ENCODE results near the gene MCM5.

The MCM5 gene

DNA sequence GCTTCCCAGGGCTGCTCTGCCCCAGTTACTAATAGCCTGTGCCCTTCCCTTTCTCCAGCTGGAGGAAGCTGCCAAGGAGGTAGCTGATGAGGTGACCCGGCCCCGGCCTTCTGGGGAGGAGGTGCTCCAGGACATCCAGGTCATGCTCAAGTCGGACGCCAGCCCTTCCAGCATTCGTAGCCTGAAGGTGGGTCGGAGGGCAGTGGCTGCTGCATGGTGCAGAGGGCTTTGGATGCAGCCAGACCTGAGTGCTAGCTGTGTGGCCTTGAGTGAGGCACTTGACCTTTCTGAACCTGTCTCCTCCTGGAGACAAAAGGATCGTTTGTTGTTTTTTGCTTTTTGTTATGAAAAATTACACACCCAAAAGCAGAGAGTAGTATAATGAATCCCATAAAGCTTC is 3.4 kb downstream of the MCM5 start:
- no peak for DNase-seq

DNA sequence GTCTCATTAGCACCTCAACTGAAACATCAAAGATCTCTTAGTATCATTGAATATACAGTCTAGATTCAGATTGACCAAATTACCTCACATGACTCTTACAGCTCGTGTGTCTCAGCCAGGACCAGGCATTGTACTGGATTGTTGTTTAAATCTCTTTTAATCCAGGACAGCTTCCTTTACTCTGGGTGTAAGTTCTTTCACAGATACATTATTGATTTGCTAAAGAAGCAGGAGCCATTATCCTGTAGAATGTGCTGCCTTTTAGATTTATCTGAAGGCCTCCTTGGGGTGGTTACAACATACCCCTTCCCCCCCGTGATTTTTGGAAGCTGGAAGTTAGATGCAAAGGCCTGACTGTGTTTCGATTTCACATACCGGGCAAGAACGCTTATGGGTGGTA is 4.2 kb downstream of the MCM5 start:
- DNase-seq: no peak

DNA sequence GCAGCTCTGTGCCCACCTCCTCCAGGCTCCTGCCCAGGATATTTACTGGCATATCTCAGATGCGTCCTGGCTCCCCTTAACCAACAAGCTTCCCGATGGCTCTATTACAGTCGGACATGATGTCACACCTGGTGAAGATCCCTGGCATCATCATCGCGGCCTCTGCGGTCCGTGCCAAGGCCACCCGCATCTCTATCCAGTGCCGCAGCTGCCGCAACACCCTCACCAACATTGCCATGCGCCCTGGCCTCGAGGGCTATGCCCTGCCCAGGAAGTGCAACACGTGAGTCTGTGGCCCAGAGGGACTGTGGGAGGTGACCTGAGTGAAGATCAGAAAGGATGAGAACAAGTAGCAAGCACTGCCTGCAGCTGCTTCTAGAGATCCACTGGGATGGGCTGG is 6.5 kb downstream of the MCM5 start:
- no peak for DNase-seq

DNA sequence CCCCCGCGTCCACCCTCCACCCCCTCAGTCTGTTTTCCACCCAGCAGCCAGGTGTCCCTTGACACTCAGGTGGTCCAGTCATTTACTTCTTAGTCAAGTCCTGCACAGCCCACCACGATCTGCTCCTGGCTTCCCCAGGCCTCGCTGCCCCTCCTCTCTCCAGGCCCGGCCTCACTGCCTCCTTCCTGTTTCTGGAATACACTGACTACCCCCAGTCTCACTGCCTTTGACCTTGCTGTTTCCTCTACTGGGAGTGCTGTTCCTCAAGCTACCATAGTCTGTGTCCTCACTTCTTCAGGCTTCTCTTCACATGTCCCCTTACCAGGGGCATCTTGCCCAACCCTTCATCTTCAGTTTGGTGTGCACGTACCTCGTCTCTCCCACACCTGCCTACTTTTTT is 7.4 kb downstream of the MCM5 start:
- no peak for DNase-seq

DNA sequence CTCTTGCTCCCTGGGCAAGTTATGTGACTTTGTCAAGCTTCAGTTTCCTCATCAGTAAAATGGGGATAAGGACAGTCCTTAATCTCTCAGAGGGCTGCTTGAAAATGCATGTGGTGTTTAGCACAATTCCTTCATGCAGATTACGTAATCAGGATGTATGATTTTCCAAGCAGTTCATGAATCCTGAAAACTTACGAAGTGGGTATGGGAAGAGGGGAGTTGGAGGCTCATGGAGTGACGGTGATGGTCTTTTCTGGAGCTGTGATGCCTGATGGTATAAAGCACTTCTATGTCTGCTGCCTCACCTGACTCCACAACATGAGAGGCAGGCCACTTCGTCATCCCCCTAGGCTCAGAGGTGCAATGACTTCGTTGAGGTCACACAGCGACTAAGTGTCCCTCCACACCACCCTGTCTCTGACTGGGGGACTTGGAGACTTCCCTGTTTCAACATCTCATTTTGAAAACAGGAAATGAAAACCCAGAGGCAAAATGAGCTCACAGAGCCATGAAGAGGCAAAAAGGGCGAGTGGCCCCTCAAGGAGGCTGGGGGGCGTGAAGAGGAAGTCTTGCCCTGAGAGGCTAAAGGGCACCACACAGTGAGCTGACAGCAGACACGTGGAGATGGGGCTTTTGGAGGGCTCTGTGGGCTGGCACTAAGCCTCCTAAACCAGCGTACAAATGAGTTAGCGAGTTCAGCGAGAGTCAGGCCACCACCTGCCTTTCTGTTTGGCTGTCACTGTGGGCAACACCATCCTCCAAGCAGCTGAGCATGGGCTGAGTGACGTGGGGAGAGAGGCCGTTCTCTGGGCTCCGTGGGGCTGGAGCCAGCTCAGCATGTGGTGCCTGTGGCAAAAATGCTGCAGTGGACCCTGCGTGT is 10.1 kb downstream of the MCM5 start:
- DNase-seq: peak in 10 of 14 donors; percentile 7 to 58 (median 45)

DNA sequence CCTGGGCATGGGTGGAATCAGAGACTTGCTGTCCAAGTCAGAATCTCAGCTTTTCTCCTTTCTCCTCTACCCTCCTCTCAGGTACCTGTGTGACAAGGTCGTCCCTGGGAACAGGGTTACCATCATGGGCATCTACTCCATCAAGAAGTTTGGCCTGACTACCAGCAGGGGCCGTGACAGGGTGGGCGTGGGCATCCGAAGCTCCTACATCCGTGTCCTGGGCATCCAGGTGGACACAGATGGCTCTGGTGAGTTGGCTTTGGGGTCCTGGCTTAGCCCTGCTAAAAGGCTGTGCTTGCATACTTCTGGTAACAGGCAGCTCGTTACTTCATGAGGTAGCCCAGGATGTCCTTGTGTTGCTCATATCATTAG is 10.7 kb downstream of the MCM5 start:
- DNase-seq: no peak

DNA sequence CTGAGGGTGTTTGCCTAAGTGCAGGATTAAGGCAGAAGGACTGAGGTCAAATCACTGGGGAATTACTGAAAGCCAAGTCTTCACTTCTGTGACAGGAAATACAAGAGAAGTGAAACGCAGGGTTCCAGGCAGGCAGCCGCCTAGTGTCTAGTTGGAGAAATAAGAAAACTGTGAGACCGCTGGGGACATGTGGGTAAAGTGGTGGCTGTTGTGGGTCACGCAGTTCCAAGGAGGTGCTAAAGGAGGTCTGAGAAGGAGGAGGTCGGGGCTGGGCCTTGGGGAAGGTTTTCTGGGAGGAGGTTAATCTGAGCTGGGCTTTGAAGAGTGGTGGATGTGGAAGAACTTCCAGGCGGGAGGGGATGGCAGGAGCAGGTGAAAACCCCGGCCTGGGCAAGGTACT is 11.2 kb downstream of the MCM5 start:
- DNase-seq: no peak

DNA sequence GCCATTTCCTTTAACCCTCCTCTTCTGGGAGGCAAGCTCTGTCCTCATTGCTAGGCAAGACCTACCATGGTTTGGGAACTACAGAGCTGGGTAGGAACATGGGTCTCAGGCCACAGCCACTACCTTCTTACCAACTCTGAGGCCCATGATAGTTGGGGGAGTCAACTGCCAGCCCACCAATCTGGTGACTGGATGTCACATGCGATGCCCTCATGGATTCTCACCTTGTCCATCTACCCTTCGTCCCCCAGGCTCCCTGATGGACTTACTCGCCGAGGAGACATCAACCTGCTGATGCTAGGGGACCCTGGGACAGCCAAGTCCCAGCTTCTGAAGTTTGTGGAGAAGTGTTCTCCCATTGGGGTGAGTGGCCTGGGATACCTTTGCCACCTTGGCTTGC is 13.7 kb downstream of the MCM5 start:
- no peak for DNase-seq

DNA sequence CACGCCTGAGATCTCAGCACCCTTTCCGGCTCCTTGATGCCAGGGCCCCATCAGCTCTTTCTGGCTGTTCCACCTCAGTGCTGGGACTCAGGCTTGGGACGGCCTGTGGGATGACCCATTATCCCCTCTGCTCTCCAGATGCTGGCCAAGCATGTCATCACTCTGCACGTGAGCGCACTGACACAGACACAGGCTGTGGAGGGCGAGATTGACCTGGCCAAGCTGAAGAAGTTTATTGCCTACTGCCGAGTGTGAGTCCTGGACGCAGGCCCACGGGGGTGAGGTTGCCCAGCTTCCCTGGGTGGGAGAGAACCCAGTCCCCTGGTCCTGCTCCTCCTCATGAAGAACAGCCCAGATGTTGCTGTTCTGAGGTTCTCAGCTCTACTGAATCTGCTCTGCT is 17.7 kb downstream of the MCM5 start:
- no peak for DNase-seq

DNA sequence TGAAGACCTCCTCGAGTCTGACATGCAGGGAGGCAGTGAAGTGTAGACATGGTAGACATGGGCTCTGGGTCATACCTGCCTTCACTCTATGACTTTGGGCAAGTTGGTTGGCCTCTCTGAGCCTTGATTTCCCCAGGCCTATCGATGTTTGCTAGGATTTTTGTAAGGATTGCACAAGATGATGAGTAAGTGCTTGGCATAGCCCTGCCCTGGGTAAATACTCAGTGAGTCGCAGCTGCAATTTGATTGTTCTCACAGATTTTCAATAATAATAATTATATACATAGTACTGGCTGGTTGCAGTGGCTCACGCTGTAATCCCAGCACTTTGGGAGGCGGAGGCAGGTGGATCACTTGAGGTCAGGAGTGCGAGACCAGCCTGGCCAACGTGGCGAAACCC is 18.1 kb downstream of the MCM5 start:
- DNase-seq: no peak

DNA sequence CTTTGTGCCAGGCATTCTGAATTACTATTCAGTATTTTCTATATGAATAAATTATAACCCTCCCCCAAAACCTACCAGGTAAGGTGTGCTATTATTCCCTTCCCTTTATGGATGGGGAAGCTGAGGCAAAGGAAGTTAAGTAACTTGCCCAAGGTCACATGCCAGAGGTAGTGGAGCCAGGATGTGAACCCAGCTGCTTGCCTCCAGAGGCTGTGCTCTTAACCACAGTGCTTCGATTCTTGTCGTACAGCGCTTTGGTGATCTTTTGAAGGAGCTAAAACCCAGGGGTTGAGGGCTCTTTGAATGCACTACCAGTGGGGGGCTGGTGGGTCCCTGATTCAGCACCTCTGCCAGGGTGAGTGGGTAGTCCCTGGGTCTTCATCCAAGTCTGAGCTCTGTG is 18.8 kb downstream of the MCM5 start:
- no peak for DNase-seq

DNA sequence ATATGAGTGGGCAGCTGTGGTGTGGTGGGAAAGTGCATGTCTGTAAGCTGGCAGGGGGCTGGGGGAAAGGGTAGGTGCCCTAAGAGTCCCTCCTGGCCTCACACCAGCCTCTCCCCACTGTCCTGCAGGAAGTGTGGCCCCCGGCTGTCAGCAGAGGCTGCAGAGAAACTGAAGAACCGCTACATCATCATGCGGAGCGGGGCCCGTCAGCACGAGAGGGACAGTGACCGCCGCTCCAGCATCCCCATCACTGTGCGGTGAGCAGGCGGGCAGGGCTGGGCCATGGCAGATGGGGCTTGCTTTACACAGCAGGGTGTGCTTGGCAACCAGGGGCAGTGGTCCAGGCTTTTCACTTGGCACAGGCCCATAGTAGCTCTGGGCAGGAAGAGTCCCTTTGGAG is 19.8 kb downstream of the MCM5 start:
- DNase-seq: no peak

DNA sequence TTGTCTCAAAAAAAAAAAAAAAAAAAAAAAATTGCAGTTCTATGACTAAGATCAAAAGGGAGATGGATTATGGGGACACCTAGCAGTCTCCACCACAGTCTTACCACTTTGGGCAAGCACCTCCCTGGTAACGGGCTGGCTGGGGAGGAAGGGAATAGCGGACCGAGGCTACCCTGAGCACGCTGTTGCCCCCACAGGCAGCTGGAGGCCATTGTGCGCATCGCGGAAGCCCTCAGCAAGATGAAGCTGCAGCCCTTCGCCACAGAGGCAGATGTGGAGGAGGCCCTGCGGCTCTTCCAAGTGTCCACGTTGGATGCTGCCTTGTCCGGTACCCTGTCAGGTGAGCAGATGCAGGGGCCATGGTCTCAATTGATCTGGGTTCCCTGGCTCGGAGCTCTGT is 21.2 kb downstream of the MCM5 start:
- DNase-seq: no peak

DNA sequence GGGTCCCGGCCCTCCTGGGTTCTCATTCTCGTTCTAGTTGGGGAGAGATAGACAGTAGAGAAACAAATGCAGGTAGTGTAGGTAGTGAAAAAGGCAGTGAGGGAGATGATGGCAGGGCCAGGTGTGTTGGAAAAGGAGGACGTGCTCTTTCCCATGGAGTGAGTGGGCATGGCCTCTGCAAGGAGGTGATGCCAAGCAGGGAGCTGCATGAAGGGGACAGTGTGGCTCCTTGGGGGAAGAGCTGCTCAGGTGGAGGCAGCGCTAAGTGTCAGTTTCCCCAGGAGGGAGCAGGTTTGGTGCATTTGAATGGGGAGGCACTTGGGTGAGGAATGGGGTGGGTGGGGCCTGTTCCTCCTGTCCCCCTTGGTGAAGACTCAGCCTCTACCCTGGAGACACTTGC is 22.2 kb downstream of the MCM5 start:
- DNase-seq: no peak

DNA sequence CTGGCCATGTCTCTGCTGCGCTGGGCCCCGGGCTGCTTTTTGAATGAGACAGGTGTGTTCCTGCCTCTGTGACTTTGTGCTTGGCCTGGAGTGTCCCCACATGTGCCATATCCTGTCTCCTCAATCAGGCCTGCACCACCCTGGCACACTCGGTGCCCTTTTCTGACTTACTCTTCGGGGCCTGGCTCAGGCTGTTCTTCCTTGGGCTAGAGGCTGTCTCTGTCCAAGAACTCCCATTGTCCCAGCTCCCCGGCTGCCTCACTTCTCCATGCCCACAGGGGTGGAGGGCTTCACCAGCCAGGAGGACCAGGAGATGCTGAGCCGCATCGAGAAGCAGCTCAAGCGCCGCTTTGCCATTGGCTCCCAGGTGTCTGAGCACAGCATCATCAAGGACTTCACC is 23.0 kb downstream of the MCM5 start:
- DNase-seq: no peak

DNA sequence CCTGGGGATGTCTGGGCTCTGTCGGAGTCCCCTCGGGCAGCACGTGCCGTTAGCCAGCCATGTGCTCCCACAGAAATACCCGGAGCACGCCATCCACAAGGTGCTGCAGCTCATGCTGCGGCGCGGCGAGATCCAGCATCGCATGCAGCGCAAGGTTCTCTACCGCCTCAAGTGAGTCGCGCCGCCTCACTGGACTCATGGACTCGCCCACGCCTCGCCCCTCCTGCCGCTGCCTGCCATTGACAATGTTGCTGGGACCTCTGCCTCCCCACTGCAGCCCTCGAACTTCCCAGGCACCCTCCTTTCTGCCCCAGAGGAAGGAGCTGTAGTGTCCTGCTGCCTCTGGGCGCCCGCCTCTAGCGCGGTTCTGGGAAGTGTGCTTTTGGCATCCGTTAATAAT is 24.1 kb downstream of the MCM5 start:
- DNase-seq: no peak

DNA sequence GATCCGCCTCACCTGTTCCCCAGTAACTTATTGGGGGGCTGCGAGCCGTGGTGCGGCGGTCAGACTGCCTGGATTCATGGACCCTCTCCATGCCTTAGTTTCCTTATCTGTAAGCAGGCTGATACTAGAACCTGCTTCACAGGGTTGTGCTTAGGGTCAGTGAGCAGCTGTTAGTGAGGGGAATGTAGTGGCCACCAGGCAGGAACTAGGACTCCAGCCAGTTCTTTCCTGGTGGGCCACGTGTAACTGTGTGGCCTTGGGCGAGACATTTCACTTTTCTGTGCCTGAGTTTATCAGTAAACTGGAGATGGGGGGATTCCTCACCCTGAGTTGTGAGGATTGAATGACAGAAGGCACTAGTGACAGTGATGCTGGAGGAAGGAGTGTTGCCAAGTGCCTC is 24.8 kb downstream of the MCM5 start:
- DNase-seq: no peak

DNA sequence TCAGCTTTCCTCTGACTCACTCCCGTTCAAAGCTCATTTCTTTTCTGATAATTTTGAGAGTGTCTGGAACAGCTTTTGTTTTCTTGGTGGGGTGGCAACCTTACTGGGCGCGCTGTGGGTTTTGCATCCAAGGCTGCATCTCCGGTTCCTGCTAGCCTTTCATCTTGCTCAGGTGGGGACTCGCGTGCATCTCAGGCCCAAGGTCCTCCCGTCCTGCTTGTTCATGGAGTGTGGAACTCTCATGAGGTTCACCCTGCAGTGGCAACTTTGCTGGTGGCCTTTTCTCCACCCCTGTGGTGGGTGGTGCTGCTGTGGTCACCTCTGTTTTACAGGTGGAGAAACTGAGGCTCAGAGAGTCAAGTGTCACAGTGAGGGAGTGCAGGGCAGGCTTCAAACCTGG is 25.6 kb downstream of the MCM5 start:
- DNase-seq: no peak

DNA sequence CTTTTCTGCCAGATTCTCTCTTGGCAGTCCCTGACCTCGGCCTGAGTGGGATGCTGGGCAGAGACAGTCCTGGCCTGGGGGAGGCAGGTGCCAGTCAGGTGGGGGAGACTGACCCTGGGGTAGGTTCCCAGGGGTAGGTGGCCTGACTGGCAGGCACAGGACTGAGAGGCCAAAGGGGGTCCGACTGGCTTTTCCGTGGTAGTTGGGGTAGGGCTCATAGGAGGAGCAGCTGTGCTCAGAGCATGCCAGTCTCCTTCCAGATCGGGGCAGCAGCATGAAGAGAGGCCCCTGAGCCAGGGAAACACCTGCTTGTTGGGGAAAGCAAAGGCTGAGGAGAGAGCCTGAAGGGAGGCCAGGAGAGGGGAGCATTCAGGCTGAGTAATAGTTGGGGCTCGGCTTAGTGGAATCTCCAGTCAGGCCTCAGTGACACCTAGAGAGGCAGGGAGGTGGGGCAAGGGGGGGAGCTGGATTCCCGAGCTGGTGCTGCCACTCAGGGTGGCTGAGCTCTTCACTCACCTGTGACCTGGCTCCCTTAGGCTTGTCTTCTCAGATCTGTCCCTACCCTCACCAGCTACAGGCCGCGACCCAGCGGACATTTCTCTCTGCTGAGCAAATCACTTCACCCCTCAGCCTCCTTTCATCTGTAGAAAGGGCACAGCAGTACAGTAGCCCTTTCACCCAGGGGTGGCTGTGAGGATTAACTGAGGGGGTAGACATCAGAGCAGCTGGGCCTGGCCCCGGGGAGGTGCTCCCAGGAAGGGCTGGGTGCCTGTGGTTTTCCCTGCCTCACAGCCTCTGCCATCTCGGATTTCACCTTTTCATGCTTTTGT is 26.2 kb downstream of the MCM5 start:
- DNase-seq: no peak

DNA sequence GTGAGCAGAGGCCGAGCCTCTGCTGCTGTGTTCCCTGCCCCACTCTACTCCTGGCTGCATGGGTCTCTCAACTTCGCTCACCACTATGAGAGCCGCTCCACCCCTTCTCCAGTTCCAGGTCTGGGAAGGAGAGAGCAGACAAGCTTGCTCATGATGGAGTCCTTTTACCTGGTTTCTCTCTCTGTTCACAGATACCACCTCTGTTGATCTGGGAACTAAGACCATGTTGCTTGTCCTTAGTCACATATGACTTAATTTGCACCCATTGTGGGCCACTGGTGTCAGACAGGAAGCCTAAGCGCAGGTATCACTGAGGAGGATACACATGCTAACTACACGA is 26.8 kb downstream of the MCM5 start:
- no peak for DNase-seq

DNA sequence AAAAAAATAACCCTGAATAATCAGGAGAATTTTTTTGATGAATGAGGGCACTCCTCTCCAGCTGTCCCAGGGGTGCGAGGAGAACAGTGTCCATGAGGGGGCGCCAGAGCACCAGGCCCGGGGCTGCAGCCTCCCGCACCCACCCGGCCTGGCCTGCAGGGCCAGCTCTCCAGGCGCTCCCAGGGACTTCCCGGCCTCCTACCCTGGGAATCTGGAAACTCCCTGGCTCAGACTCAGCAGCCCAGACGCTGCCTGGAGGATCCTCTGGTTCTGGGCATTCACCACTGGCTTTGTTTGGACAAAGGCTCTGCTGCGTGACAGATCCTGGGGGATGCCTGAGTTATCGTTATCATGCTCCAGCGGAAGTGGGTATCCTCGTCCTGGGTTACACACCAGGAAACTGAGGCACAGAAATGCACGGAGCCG is 31.0 kb downstream of the MCM5 start:
- DNase-seq: peak; percentile 9 to 87 (median 61)

DNA sequence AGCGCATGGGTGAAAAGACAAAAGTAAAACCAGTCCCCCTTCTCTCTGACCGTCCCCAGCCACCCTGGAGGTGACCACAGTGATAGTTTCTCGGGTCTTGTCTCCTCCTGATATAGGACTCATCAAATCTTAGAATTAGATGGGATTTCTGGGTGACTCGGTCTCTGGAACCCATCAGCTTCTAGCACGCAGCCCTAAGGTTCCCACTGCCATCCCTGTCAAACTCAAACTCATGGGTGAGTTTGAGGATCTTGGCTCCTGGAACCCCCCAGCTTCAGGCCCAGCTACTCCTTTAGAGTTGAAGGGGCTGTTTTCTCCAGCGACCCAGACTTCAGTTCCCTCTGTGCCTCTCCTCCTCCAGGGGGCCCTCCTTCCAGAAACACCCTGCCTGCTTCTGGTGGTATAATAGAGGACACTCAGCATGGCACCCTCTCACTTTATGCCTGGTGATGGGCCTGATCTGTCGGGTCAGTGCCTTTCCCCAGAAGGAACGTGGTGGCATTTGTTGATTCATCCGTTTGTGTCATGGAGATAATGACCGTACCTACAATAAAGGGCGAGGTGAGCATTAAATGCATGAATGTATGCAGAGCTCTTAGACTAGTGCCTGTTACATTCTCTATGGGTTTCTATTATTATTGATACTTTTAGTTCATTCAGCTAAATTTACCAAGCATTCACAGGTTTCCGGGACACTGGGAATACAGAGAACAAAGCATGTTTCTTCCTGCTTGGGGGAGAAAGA is 31.7 kb downstream of the MCM5 start:
- no peak for DNase-seq

DNA sequence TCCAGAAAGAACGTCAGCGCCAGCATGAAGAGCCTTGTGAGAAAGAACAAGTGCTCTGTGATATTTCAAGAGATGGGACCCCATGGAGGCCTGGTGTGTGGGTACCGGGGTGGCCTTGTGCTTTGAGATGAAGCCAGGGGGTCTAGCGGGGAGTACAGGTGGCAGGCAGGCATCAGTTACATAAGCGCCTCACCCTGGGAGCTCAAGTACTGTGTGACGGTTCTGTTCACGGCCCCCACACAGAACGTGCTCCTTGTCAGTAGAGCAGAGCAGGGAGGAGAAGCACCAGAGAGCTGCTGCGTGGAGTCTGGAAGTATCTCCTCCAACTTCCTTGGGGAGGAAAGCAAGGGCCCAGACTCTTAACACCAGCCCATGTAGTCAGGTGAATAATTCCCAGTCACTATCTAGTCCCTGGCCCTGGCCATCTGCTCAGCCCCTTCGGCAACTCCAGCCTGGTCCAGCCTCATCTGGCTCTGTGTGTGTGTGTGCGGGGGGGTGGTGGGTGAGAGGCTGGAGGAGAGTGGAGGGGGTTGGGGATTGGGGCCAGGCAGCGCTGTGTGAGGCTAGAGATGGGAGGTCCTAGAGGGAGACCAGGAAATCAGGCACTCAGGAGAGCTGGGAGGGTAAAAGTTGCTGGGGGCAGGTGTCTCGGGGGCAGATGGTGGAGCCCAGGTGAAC is 32.4 kb downstream of the MCM5 start:
- peak in 1 of 14 donors; percentile 25 for DNase-seq
